IMR-90 (cell line): ENCODE measurements around the gene RUNDC3A. TPM values are rescaled to one million over a fixed set of nuclear protein-coding genes. Genes with fewer than 3 reads are reported as not detected.

Experiments used
- ATAC-seq: fragments of 200-7000 bp; cut with Tn5 transposase; 2 replicates; pipeline ENCODE4 v1.9.1; 2020; ENCODE audit warnings: low read depth, mild to moderate bottlenecking, moderate library complexity
- BruUV-seq: library from RNA; stranded (reverse); fragments of 400-500 nt; replicated peaks from 2 replicates; lab custom pipeline; 2021; lab: Mats Ljungman, UMichigan
- CTCF ChIA-PET: fragments of 300-600 bp; formaldehyde crosslinking; extraction: SDS; loops from one replicate; lab custom pipeline; 2021; ENCODE audit warnings: antibody characterized with exemption; lab: Yijun Ruan, JAX
- POLR2A ChIA-PET: fragments of 300-600 bp; sonication (Branson Sonifier 250); formaldehyde crosslinking; loops from one replicate; lab custom pipeline; 2022; ENCODE audit warnings: antibody characterized with exemption; ENCODE audit not compliant: unreplicated experiment; lab: Charles Lee
- DNase-seq: peaks from one replicate; pipeline ENCODE4 v3.0.0; 2013
- H2AFZ ChIP-seq: replicated peaks from 2 replicates; pipeline ENCODE3; 2013; ENCODE audit warnings: low read length, mild to moderate bottlenecking; ENCODE audit not compliant: poor library complexity
- H2AK5ac ChIP-seq: 2 replicates; pipeline ENCODE4 v1.6.1; 2013; ENCODE audit warnings: low read depth, low read length, inconsistent platforms
- H2AK9ac ChIP-seq: replicated peaks from 2 replicates; pipeline ENCODE3; 2013; ENCODE audit warnings: mild to moderate bottlenecking, low read depth, low read length, moderate library complexity; ENCODE audit not compliant: poor library complexity
- H2BK120ac ChIP-seq: 2 replicates; pipeline ENCODE4 v1.6.1; 2013; ENCODE audit warnings: low read depth, low read length, inconsistent platforms
- H2BK15ac ChIP-seq: 3 replicates; pipeline ENCODE4 v1.6.1; 2013; ENCODE audit warnings: low read depth, low read length, inconsistent platforms
- H2BK20ac ChIP-seq: 2 replicates; pipeline ENCODE4 v1.6.1; 2013; ENCODE audit warnings: low read depth, mild to moderate bottlenecking, inconsistent platforms, low read length, moderate library complexity
- H2BK5ac ChIP-seq: 2 replicates; pipeline ENCODE4 v1.6.1; 2013; ENCODE audit warnings: mild to moderate bottlenecking, low read depth, low read length, inconsistent platforms; ENCODE audit not compliant: poor library complexity, severe bottlenecking
- H3K14ac ChIP-seq: replicated peaks from 2 replicates; pipeline ENCODE4 v1.6.1; 2013; ENCODE audit warnings: low read depth, low read length, inconsistent platforms
- H3K18ac ChIP-seq: 2 replicates; pipeline ENCODE4 v1.6.1; 2013; ENCODE audit warnings: low read depth, low read length, control low read depth
- H3K23ac ChIP-seq: 2 replicates; pipeline ENCODE4 v1.6.1; 2013; ENCODE audit warnings: low read depth, low read length, inconsistent platforms
- H3K27ac ChIP-seq: 2 replicates; pipeline ENCODE4 v1.5.1; 2013; ENCODE audit warnings: mild to moderate bottlenecking, control low read depth, low read length; ENCODE audit not compliant: insufficient read depth
- H3K27me3 ChIP-seq: 2 replicates; pipeline ENCODE4 v1.6.1; 2013; ENCODE audit warnings: low read length; ENCODE audit not compliant: control insufficient read depth, insufficient read depth
- H3K36me3 ChIP-seq: 2 replicates; pipeline ENCODE4 v1.6.1; 2013; ENCODE audit warnings: low read length, mixed read lengths; ENCODE audit not compliant: control insufficient read depth, insufficient read depth
- H3K4ac ChIP-seq: 2 replicates; pipeline ENCODE4 v1.6.1; 2013; ENCODE audit warnings: low read depth, low read length, inconsistent platforms
- H3K4me1 ChIP-seq: 2 replicates; pipeline ENCODE4 v1.6.1; 2013; ENCODE audit warnings: low read length, mixed read lengths; ENCODE audit not compliant: control insufficient read depth, insufficient read depth
- H3K4me2 ChIP-seq: 2 replicates; pipeline ENCODE4 v1.6.1; 2013; ENCODE audit warnings: low read depth, mild to moderate bottlenecking, control low read depth, low read length, moderate library complexity
- H3K4me3 ChIP-seq: 2 replicates; pipeline ENCODE4 v1.5.1; 2013; ENCODE audit warnings: low read depth, mild to moderate bottlenecking, control low read depth, low read length, moderate library complexity; ENCODE audit not compliant: insufficient read depth
- H3K56ac ChIP-seq: 2 replicates; pipeline ENCODE4 v1.6.1; 2013; ENCODE audit warnings: low read length, inconsistent platforms; ENCODE audit not compliant: insufficient read depth; ENCODE audit errors: extremely low read depth
- H3K79me1 ChIP-seq, 2 experiments: 2 replicates each; pipeline ENCODE4 v1.6.1; 2013; ENCODE audit warnings: low read length in 2 of 2, inconsistent platforms in 1 of 2, low read depth in 1 of 2
- H3K9ac ChIP-seq: 2 replicates; pipeline ENCODE4 v1.6.1; 2013; ENCODE audit warnings: low read depth, low read length, control low read depth
- H3K9me1 ChIP-seq: 2 replicates; pipeline ENCODE4 v1.6.1; 2013; ENCODE audit warnings: low read length, inconsistent platforms; ENCODE audit not compliant: insufficient read depth
- H3K9me3 ChIP-seq: 2 replicates; pipeline ENCODE4 v1.6.1; 2013; ENCODE audit warnings: low read length; ENCODE audit not compliant: control insufficient read depth, insufficient read depth
- H4K20me1 ChIP-seq: 2 replicates; pipeline ENCODE4 v1.6.1; 2013; ENCODE audit warnings: low read length, inconsistent platforms; ENCODE audit not compliant: insufficient read depth
- H4K5ac ChIP-seq: 2 replicates; pipeline ENCODE4 v1.6.1; 2013; ENCODE audit warnings: mild to moderate bottlenecking, low read depth, low read length, control low read depth
- H4K8ac ChIP-seq, 2 experiments: 2 replicates each; pipeline ENCODE4 v1.6.1; 2013; ENCODE audit warnings: low read depth in 2 of 2, low read length in 2 of 2, control low read depth in 1 of 2, inconsistent platforms in 1 of 2
- H4K91ac ChIP-seq: 2 replicates; pipeline ENCODE4 v1.6.1; 2013; ENCODE audit warnings: low read depth, low read length, inconsistent platforms; ENCODE audit not compliant: insufficient read depth
- BHLHE40 ChIP-seq: fragments of 150-350 bp; IDR thresholded peaks from 2 replicates; pipeline ENCODE4 v1.6.1; 2016; ENCODE audit warnings: mild to moderate bottlenecking, low read depth, low read length
- CEBPB ChIP-seq: IDR thresholded peaks from 2 replicates; pipeline ENCODE4 v1.6.1; 2012; ENCODE audit warnings: low read depth, low read length, improper control_type of control experiment
- CHD1 ChIP-seq: IDR thresholded peaks from 2 replicates; pipeline ENCODE4 v1.6.1; 2012; ENCODE audit warnings: low read depth, low read length, improper control_type of control experiment
- FOS ChIP-seq: fragments of 150-350 bp; IDR thresholded peaks from 2 replicates; pipeline ENCODE4 v1.6.1; 2016; ENCODE audit warnings: low read depth, low read length
- MAFK ChIP-seq: IDR thresholded peaks from 2 replicates; pipeline ENCODE4 v1.6.1; 2012; ENCODE audit warnings: low read depth, low read length, improper control_type of control experiment
- MAZ ChIP-seq: IDR thresholded peaks from 2 replicates; pipeline ENCODE4 v1.6.1; 2012; ENCODE audit warnings: low read depth, mild to moderate bottlenecking, low read length, improper control_type of control experiment, moderate library complexity, borderline replicate concordance
- MXI1 ChIP-seq: IDR thresholded peaks from 2 replicates; pipeline ENCODE4 v1.6.1; 2012; ENCODE audit warnings: low read depth, mild to moderate bottlenecking, low read length, moderate library complexity, borderline replicate concordance
- POLR2A ChIP-seq: IDR thresholded peaks from 2 replicates; pipeline ENCODE4 v1.6.1; 2012; ENCODE audit warnings: mild to moderate bottlenecking, low read depth, low read length
- RCOR1 ChIP-seq: IDR thresholded peaks from 2 replicates; pipeline ENCODE4 v1.6.1; 2012; ENCODE audit warnings: mild to moderate bottlenecking, low read length, improper control_type of control experiment; ENCODE audit not compliant: insufficient replicate concordance
- RFX5 ChIP-seq: IDR thresholded peaks from 2 replicates; pipeline ENCODE4 v1.8.0; 2012; ENCODE audit warnings: low read depth, mild to moderate bottlenecking, low read length, moderate library complexity
- WGBS, 2 experiments: methylation state at CpG; one replicate each; pipeline versions ENCODE4 v1.1.5 to v1.1.7; 2013; ENCODE audit warnings: missing lambda C conversion rate in 2 of 2; ENCODE audit not compliant: insufficient read length in 1 of 2; ENCODE audit errors: extremely low coverage in 2 of 2; 5-methylcytosine and 5-hydroxymethylcytosine counted together
- dilution Hi-C: fragments of 300-500 bp; cut with HindIII; formaldehyde crosslinking; loops from one replicate; pipeline ENCODE4 v1.14.3; 2018; ENCODE audit warnings: low sequenced_read_pairs; ENCODE audit not compliant: unreplicated experiment
- in situ Hi-C: fragments of 300-500 bp; cut with MboI; formaldehyde crosslinking; loops from 3 replicates; pipeline ENCODE4 v1.14.3; 2019; ENCODE audit warnings: low sequenced_read_pairs, inconsistent platforms, mixed read lengths
- intact Hi-C: fragments of 100-400 bp; cut with micrococcal nuclease; formaldehyde crosslinking; loops from 2 replicates; pipeline ENCODE4 v1.10.0; 2022
- polyA plus RNA-seq, 3 experiments: library from polyadenylated mRNA; depleted of rRNA; stranded (reverse); fragments of >200 nt; gene quantifications; 2 replicates each; pipeline ENCODE4 v1.2.3, GENCODE V29; 2012; ENCODE audit warnings: low replicate concordance in 1 of 3
- total RNA-seq: library from RNA; depleted of rRNA; stranded (reverse); fragments of >200 nt; gene quantifications from 2 replicates; pipeline ENCODE4 v1.2.3, GENCODE V29; 2012
- TF ChIP-seq, protein P1 (sequence below): conservative IDR thresholded peaks from 2 replicates; pipeline ENCODE4 v1.5.1; 2012; ENCODE audit warnings: mild to moderate bottlenecking, low read depth, low read length, improper control_type of control experiment
- TF ChIP-seq, protein P2 (sequence below): fragments of 150-350 bp; IDR thresholded peaks from 2 replicates; pipeline ENCODE4 v1.6.1; 2017; ENCODE audit warnings: mild to moderate bottlenecking, antibody characterized with exemption, low read length, low read depth
- TF ChIP-seq, protein P3 (sequence below): fragments of 150-350 bp; IDR thresholded peaks from 2 replicates; pipeline ENCODE4 v1.6.1; 2016; ENCODE audit warnings: low read depth, mild to moderate bottlenecking, low read length, moderate library complexity, borderline replicate concordance

Gene RUNDC3A
- total and polyA plus RNA-seq, 2 of the 4 experiments (the other 2 are of a cell fraction): under 0.01 to 0.34 TPM

DNA sequence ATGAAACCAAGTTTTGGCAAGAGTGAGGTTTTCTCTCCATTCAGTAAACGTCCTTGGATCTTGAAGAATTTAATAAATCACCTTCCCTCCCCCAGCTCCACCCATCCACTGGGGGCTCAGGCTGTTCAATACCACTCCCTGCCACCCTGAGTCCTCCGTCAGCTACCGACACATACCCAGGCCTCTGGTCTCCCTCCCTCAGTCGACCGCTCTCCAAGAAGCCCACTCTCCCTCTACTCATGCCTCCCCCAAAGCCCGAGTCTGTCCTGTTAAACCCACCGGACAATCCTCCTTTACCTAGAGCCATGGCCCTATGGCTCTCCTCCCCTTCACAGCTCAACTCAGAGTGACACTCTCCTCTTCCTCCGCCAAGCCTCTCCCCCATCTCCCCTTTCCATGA lies 20.8 kb upstream of the RUNDC3A start:
- no peak overlapping the region for H4K8ac ChIP-seq
- POLR2A ChIA-PET: no interaction called here
- H2BK120ac ChIP-seq: no peak overlapping the region
- H3K79me1 ChIP-seq: no peaks in the 10 kb centered on the region
- CTCF ChIA-PET: no interaction called here
- H2BK15ac ChIP-seq: no peak overlapping the region
- H3K56ac ChIP-seq: no peak overlapping the region
- no peak overlapping the region for H2AK5ac ChIP-seq
- no peak overlapping the region for H3K4me2 ChIP-seq
- dilution Hi-C loops: no loop called here
- no peak overlapping the region for H2BK20ac ChIP-seq
- H3K36me3 ChIP-seq: no peaks in the 10 kb centered on the region
- 50% methylated on average over 6 of the region's 8 CpGs; no CpG with 5 or more reads in 1 of the 2 experiments for WGBS, 2 experiments
- H3K14ac ChIP-seq: no peak overlapping the region
- no peak overlapping the region for H3K4me3 ChIP-seq
- no peak overlapping the region for H3K27ac ChIP-seq
- no peaks in the 10 kb centered on the region for H3K9me1 ChIP-seq
- H2BK5ac ChIP-seq: no peak overlapping the region
- H2AK9ac ChIP-seq: no peak overlapping the region
- no peak overlapping the region for H3K18ac ChIP-seq
- no peak overlapping the region for H2AFZ ChIP-seq
- H3K27me3 ChIP-seq: peaks cover 19% of the 10 kb centered on the region
- DNase-seq (no peak), ATAC-seq (no peak)
- in situ Hi-C loops: no loop called here
- H3K9ac ChIP-seq: no peak overlapping the region
- no peak overlapping the region for H4K91ac ChIP-seq
- no peak overlapping the region for H3K23ac ChIP-seq
- H4K5ac ChIP-seq: no peak overlapping the region
- H4K20me1 ChIP-seq: no peaks in the 10 kb centered on the region
- TF ChIP-seq RFX5 (no peak), MXI1 (no peak), CHD1 (no peak), MAFK (no peak), BHLHE40 (no peak), FOS (no peak), POLR2A (no peak), MAZ (no peak), RCOR1 (no peak), CEBPB (no peak)
- TF ChIP-seq, protein P1, sequence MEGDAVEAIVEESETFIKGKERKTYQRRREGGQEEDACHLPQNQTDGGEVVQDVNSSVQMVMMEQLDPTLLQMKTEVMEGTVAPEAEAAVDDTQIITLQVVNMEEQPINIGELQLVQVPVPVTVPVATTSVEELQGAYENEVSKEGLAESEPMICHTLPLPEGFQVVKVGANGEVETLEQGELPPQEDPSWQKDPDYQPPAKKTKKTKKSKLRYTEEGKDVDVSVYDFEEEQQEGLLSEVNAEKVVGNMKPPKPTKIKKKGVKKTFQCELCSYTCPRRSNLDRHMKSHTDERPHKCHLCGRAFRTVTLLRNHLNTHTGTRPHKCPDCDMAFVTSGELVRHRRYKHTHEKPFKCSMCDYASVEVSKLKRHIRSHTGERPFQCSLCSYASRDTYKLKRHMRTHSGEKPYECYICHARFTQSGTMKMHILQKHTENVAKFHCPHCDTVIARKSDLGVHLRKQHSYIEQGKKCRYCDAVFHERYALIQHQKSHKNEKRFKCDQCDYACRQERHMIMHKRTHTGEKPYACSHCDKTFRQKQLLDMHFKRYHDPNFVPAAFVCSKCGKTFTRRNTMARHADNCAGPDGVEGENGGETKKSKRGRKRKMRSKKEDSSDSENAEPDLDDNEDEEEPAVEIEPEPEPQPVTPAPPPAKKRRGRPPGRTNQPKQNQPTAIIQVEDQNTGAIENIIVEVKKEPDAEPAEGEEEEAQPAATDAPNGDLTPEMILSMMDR: no peak
- TF ChIP-seq, protein P2, sequence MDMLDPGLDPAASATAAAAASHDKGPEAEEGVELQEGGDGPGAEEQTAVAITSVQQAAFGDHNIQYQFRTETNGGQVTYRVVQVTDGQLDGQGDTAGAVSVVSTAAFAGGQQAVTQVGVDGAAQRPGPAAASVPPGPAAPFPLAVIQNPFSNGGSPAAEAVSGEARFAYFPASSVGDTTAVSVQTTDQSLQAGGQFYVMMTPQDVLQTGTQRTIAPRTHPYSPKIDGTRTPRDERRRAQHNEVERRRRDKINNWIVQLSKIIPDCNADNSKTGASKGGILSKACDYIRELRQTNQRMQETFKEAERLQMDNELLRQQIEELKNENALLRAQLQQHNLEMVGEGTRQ: no peak
- TF ChIP-seq, protein P3, sequence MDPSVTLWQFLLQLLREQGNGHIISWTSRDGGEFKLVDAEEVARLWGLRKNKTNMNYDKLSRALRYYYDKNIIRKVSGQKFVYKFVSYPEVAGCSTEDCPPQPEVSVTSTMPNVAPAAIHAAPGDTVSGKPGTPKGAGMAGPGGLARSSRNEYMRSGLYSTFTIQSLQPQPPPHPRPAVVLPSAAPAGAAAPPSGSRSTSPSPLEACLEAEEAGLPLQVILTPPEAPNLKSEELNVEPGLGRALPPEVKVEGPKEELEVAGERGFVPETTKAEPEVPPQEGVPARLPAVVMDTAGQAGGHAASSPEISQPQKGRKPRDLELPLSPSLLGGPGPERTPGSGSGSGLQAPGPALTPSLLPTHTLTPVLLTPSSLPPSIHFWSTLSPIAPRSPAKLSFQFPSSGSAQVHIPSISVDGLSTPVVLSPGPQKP: no peak
- intact Hi-C loops: no loop called here
- BruUV-seq: no TSS peak
- no peaks in the 10 kb centered on the region for H3K4me1 ChIP-seq
- H3K4ac ChIP-seq: no peak overlapping the region
- no peaks in the 10 kb centered on the region for H3K9me3 ChIP-seq
